HepG2 (cell line): ENCODE data around the gene HCRTR1. TPM values are rescaled to one million over a fixed set of nuclear protein-coding genes. Genes with fewer than 3 reads are reported as not detected.

Source experiments
- ATAC-seq: fragments of 200-7000 bp; cut with Tn5 transposase; 3 replicates; pipeline ENCODE4 v1.9.1; 2020; ENCODE audit warnings: mild to moderate bottlenecking, moderate library complexity
- BruUV-seq: library from RNA; stranded (reverse); fragments of 400-500 nt; replicated peaks from 2 replicates; lab custom pipeline; 2021; lab: Mats Ljungman, UMichigan
- CTCF ChIA-PET: fragments of 300-600 bp; formaldehyde crosslinking; extraction: SDS; loops from one replicate; lab custom pipeline; 2021; ENCODE audit warnings: low total read pairs, inconsistent platforms, low intra/inter-chr PET ratio; lab: Yijun Ruan, JAX
- POLR2A ChIA-PET: fragments of 350-600 bp; sonication (Branson Sonifier 250); formaldehyde crosslinking; loops from one replicate; lab custom pipeline; 2020; ENCODE audit warnings: antibody characterized with exemption, inconsistent platforms; lab: Yijun Ruan, JAX
- DNase-seq: peaks from one replicate; pipeline ENCODE4 v3.0.0-alpha.2; 2015; ENCODE audit warnings: low spot score
- FAIRE-seq: peaks from 3 replicates; lab custom pipeline; 2011; peaks lifted over from hg19 to GRCh38; lab: Jason Lieb, UNC
- H2AFZ ChIP-seq: one replicate; pipeline ENCODE4 v1.6.1; 2011; ENCODE audit warnings: low read length, inconsistent platforms
- H3K27ac ChIP-seq: fragments of 300-600 bp; 3 replicates; pipeline ENCODE4 v1.8.0; 2011; ENCODE audit warnings: mixed run types, mild to moderate bottlenecking, mixed read lengths, low read length, inconsistent platforms; ENCODE audit not compliant: insufficient read depth; ENCODE audit errors: extremely low read length
- H3K27me3 ChIP-seq, 2 experiments: fragments of 200-600 bp in 1 of 2; 2 replicates in 1 of 2; 3 replicates in 1 of 2; pipeline versions ENCODE4 v1.6.0 to v1.8.0; 2011; ENCODE audit warnings: low read length in 2 of 2, mild to moderate bottlenecking in 2 of 2, moderate library complexity in 2 of 2, inconsistent platforms in 1 of 2; ENCODE audit not compliant: insufficient read depth in 2 of 2, control insufficient read depth in 1 of 2
- H3K36me3 ChIP-seq, 2 experiments: fragments of 200-600 bp in 1 of 2; replicated peaks in 1 of 2; 2 replicates in 1 of 2; 3 replicates in 1 of 2; pipeline versions ENCODE4 v1.5.1 to v1.8.0; 2011; ENCODE audit warnings: low read length in 2 of 2, inconsistent platforms in 1 of 2; ENCODE audit not compliant: insufficient read depth in 2 of 2, control insufficient read depth in 1 of 2
- H3K4me1 ChIP-seq: 2 replicates; pipeline ENCODE4 v1.5.1; 2012; ENCODE audit warnings: low read length, inconsistent platforms; ENCODE audit not compliant: insufficient read depth
- H3K4me2 ChIP-seq: 2 replicates; pipeline ENCODE4 v1.6.0; 2011; ENCODE audit warnings: low read depth, low read length, inconsistent platforms
- H3K4me3 ChIP-seq, 3 experiments: fragments of 200-600 bp in 1 of 3; sonication (generic), shearing (Covaris generic) in 1 of 3; replicated peaks in 1 of 3; 2 replicates each; pipeline ENCODE4 v1.5.1; 2011 to 2016; ENCODE audit warnings: low read length in 3 of 3, inconsistent platforms in 2 of 3, low read depth in 2 of 3, mild to moderate bottlenecking in 2 of 3, control low read depth in 1 of 3, mixed read lengths in 1 of 3; ENCODE audit not compliant: insufficient read depth in 1 of 3
- H3K79me2 ChIP-seq: one replicate; pipeline ENCODE4 v1.6.1; 2011; ENCODE audit warnings: low read length, inconsistent platforms; ENCODE audit not compliant: insufficient read depth
- H3K9ac ChIP-seq: 2 replicates; pipeline ENCODE4 v1.6.0; 2011; ENCODE audit warnings: mild to moderate bottlenecking, low read depth, low read length, inconsistent platforms; ENCODE audit not compliant: insufficient read depth
- H3K9me3 ChIP-seq: 2 replicates; pipeline ENCODE4 v1.5.1; 2012; ENCODE audit warnings: mild to moderate bottlenecking, low read length
- H4K20me1 ChIP-seq: 2 replicates; pipeline ENCODE4 v1.6.0; 2011; ENCODE audit warnings: inconsistent platforms, mild to moderate bottlenecking, low read length, moderate library complexity; ENCODE audit not compliant: insufficient read depth
- ARNTL ChIP-seq: sonication (generic); formaldehyde crosslinking; IDR thresholded peaks from 2 replicates; pipeline ENCODE4 v1.4.0; 2020; ENCODE audit warnings: mild to moderate bottlenecking, missing genetic modification reagents
- E2F5 ChIP-seq: sonication (generic); formaldehyde crosslinking; conservative IDR thresholded peaks from 2 replicates; pipeline ENCODE4 v1.4.0; 2020; ENCODE audit warnings: missing genetic modification reagents
- HNRNPUL1 ChIP-seq: fragments of 200-400 bp; formaldehyde crosslinking; IDR thresholded peaks from 2 replicates; pipeline ENCODE4 v1.6.1; 2017; ENCODE audit warnings: low read depth, mild to moderate bottlenecking, low read length, moderate library complexity
- MYNN ChIP-seq: sonication (generic); formaldehyde crosslinking; IDR thresholded peaks from 2 replicates; pipeline ENCODE4 v1.4.0; 2020; ENCODE audit warnings: mild to moderate bottlenecking, low read depth, missing genetic modification reagents
- NCOA5 ChIP-seq: sonication (generic); formaldehyde crosslinking; IDR thresholded peaks from 2 replicates; pipeline ENCODE4 v1.4.0; 2020; ENCODE audit warnings: missing genetic modification reagents
- NPAS2 ChIP-seq: sonication (generic); formaldehyde crosslinking; IDR thresholded peaks from 2 replicates; pipeline ENCODE4 v1.8.0; 2022; ENCODE audit warnings: mild to moderate bottlenecking, missing genetic modification reagents, borderline replicate concordance
- SKI ChIP-seq: fragments of 450-650 bp; IDR thresholded peaks from one replicate; pipeline ENCODE4 v1.6.1; 2018; ENCODE audit warnings: mild to moderate bottlenecking; ENCODE audit not compliant: partially characterized antibody
- TCF7 ChIP-seq: sonication (generic); IDR thresholded peaks from 2 replicates; pipeline ENCODE4 v1.6.1; 2016; ENCODE audit warnings: antibody characterized with exemption, low read depth
- TOE1 ChIP-seq: sonication (generic); formaldehyde crosslinking; IDR thresholded peaks from 2 replicates; pipeline ENCODE4 v1.4.0; 2020; ENCODE audit warnings: mild to moderate bottlenecking, missing genetic modification reagents
- ZBTB7B ChIP-seq: sonication (generic); formaldehyde crosslinking; IDR thresholded peaks from 2 replicates; pipeline ENCODE4 v1.4.0; 2020; ENCODE audit warnings: missing genetic modification reagents
- ZNF496 ChIP-seq: sonication (generic); formaldehyde crosslinking; IDR thresholded peaks from 2 replicates; pipeline ENCODE4 v1.8.1; 2023; ENCODE audit warnings: mild to moderate bottlenecking, moderate library complexity, missing genetic modification reagents; ENCODE audit not compliant: insufficient replicate concordance
- ZNF501 ChIP-seq: sonication (generic); formaldehyde crosslinking; IDR thresholded peaks from 2 replicates; pipeline ENCODE4 v1.5.1; 2020; ENCODE audit warnings: mild to moderate bottlenecking, moderate library complexity, missing genetic modification reagents
- ZNF746 ChIP-seq: sonication (generic); formaldehyde crosslinking; IDR thresholded peaks from 2 replicates; pipeline ENCODE4 v1.8.0; 2022; ENCODE audit warnings: mild to moderate bottlenecking, missing genetic modification reagents
- WGBS: methylation state at CpG from one replicate; pipeline ENCODE4 v1.1.6; 2017; ENCODE audit warnings: low lambda C conversion rate; 5-methylcytosine and 5-hydroxymethylcytosine counted together
- in situ Hi-C: cut with HindIII; loops from 2 replicates; pipeline ENCODE4 v1.10.0; 2017; ENCODE audit warnings: low pct_unique_long_range_greater_than_20kb; ENCODE audit not compliant: extremely low pct_ligation_motif_present
- intact Hi-C: fragments of 100-400 bp; cut with micrococcal nuclease; formaldehyde crosslinking; loops from one replicate; pipeline ENCODE4 v1.10.0; 2022; ENCODE audit not compliant: unreplicated experiment
- polyA plus RNA-seq, 8 experiments: library from polyadenylated mRNA; depleted of rRNA in 3 of 8; stranded (reverse) in 7 of 8; unstranded in 1 of 8; fragments of >200 nt; fragmentation: Illumina TruSeq in 4 of 8; extraction: Trizol in 4 of 8; gene quantifications; 2 replicates each; pipeline versions ENCODE4 v1.2.1 to v1.2.3, GENCODE V29; 2011 to 2016; ENCODE audit warnings: low read depth in 4 of 8, missing spikeins in 1 of 8, mixed read lengths in 1 of 8; ENCODE audit not compliant: insufficient read depth in 1 of 8
- total RNA-seq, 5 experiments: library from RNA; depleted of rRNA; stranded (reverse); fragments of >200 nt; fragmentation: Illumina TruSeq; extraction: Trizol; gene quantifications; 2 replicates each; pipeline ENCODE4 v1.2.3, GENCODE V29; 2016; ENCODE audit warnings: low read depth in 1 of 5
- TF ChIP-seq, protein P1 (sequence below): sonication (generic); formaldehyde crosslinking; IDR thresholded peaks from 2 replicates; pipeline ENCODE4 v1.4.0; 2020; ENCODE audit warnings: missing genetic modification reagents, borderline replicate concordance

HCRTR1 gene
- total and polyA plus RNA-seq, 2 of the 13 experiments (the other 11 are each of a cell fraction or from before 2014, with no cell fraction given), result not detected

- no peak for FAIRE-seq
- Histone ChIP-seq H3K9me3 (no peaks in the 10 kb centered on the region), H2AFZ (no peak overlapping the region), H3K27ac (no peak overlapping the region), H3K4me3 (no peak overlapping the region), H3K4me1 (no peaks in the 10 kb centered on the region), H3K27me3 (no peaks in the 10 kb centered on the region), H3K36me3 (no peaks in the 10 kb centered on the region), H3K9ac (no peak overlapping the region), H4K20me1 (no peaks in the 10 kb centered on the region), H3K79me2 (no peaks in the 10 kb centered on the region), H3K4me2 (no peak overlapping the region)
- intact Hi-C loops (no loop called here), in situ Hi-C loops (loop anchor here (5.0 kb wide), 1 partner anchor 37 kb away; no protein-coding TSS in a partner anchor)
- BruUV-seq, result no TSS peak
- no peak for TF ChIP-seq HNRNPUL1
- no peak for TF ChIP-seq E2F5 (CRISPR knock-in tag)
- TF ChIP-seq MYNN (CRISPR knock-in tag), result no peak
- TF ChIP-seq SKI, result no peak
- TF ChIP-seq ARNTL, result no peak
- no peak for TF ChIP-seq NPAS2 (CRISPR knock-in tag)
- no peak for TF ChIP-seq NCOA5
- TF ChIP-seq TCF7, result no peak
- TF ChIP-seq ZNF501 (CRISPR knock-in tag), result no peak
- TF ChIP-seq, protein P1, sequence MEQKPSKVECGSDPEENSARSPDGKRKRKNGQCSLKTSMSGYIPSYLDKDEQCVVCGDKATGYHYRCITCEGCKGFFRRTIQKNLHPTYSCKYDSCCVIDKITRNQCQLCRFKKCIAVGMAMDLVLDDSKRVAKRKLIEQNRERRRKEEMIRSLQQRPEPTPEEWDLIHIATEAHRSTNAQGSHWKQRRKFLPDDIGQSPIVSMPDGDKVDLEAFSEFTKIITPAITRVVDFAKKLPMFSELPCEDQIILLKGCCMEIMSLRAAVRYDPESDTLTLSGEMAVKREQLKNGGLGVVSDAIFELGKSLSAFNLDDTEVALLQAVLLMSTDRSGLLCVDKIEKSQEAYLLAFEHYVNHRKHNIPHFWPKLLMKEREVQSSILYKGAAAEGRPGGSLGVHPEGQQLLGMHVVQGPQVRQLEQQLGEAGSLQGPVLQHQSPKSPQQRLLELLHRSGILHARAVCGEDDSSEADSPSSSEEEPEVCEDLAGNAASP, result no peak
- no peak for TF ChIP-seq ZBTB7B (CRISPR knock-in tag)
- no peak for TF ChIP-seq ZNF496 (CRISPR knock-in tag)
- no peak for TF ChIP-seq TOE1 (CRISPR knock-in tag)
- TF ChIP-seq ZNF746 (CRISPR knock-in tag), result no peak
- ATAC-seq, result no peak
- POLR2A ChIA-PET, result no interaction called here
- CTCF ChIA-PET, result no interaction called here
- WGBS, result 51% methylated on average over 7 of the region's 7 CpGs
- no peak for DNase-seq
Observed at GRCh38 chr1:31598980-31599379, 18.5 kb upstream of the HCRTR1 start.
